ENCODE measurements around the gene PIK3C2G. TPM values are rescaled to one million over a fixed set of nuclear protein-coding genes. Genes with fewer than 3 reads are reported as not detected.
"Not testable (repeated sequence)": the region's sequence is repeated elsewhere in the genome, so short reads cannot be mapped to it uniquely, and the experiment has no call there.

PIK3C2G gene
- total and polyA plus RNA-seq, 2 of the 4 experiments (the other 2 are of a cell fraction) = not detected

DNA sequence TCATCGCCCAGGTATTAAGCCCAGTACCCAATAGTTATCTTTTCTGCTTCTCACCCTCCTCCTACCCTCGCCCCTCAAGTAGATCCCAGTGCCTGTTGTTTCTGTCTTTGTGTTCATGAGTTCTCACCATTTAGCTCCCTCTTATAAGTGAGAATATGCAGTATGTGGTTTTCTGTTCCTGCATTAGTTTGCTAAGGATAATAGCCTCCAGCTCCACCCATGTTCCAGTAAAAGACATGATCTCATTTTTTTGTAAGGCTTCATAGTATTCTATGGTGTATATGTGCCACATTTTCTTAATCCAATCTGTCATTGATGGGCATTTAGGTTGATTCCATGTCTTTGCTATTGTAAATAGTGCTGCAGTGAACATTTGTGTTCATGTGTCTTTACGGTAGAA is 281.2 kb downstream of the PIK3C2G start:
- ATAC-seq (ENCODE audit: low read depth); in situ Hi-C loops (cut with MboI; ENCODE audit: low sequenced_read_pairs); H3K4me1 ChIP-seq (ENCODE audit: control insufficient read depth, insufficient read depth, low read length); H3K36me3 ChIP-seq (ENCODE audit: control insufficient read depth, insufficient read depth, low read length); H2AFZ ChIP-seq (replicated peaks; ENCODE audit: low read length, poor library complexity); H3K18ac ChIP-seq (ENCODE audit: low read depth, low read length); H3K14ac ChIP-seq (replicated peaks; ENCODE audit: low read depth, low read length); H3K56ac ChIP-seq (ENCODE audit: extremely low read depth, insufficient read depth, low read length); H2AK5ac ChIP-seq (ENCODE audit: low read depth, low read length); DNase-seq; H3K4ac ChIP-seq (ENCODE audit: low read depth, low read length); H2BK120ac ChIP-seq (ENCODE audit: low read depth, low read length); intact Hi-C loops (cut with micrococcal nuclease); H2BK20ac ChIP-seq (ENCODE audit: low read depth, low read length); H3K27me3 ChIP-seq (ENCODE audit: control insufficient read depth, insufficient read depth, low read length); H3K27ac ChIP-seq (ENCODE audit: insufficient read depth, low read length); H3K79me1 ChIP-seq (ENCODE audit: low read depth in 1 of 2, low read length in 2 of 2); H4K20me1 ChIP-seq (ENCODE audit: insufficient read depth, low read length); BruUV-seq (replicated peaks); H3K9ac ChIP-seq (ENCODE audit: low read depth, low read length); H2BK15ac ChIP-seq (ENCODE audit: low read depth, low read length); H3K9me1 ChIP-seq (ENCODE audit: insufficient read depth, low read length); H3K4me3 ChIP-seq (ENCODE audit: insufficient read depth, low read depth, low read length); H3K4me2 ChIP-seq (ENCODE audit: low read depth, low read length); H3K9me3 ChIP-seq (ENCODE audit: control insufficient read depth, insufficient read depth, low read length); POLR2A ChIA-PET (ENCODE audit: unreplicated experiment); dilution Hi-C loops (cut with HindIII; ENCODE audit: low sequenced_read_pairs, unreplicated experiment); H2AK9ac ChIP-seq (replicated peaks; ENCODE audit: low read depth, low read length, poor library complexity); H4K8ac ChIP-seq (ENCODE audit: low read depth in 2 of 2, low read length in 2 of 2); H2BK5ac ChIP-seq (ENCODE audit: low read depth, low read length, poor library complexity, severe bottlenecking); H4K91ac ChIP-seq (ENCODE audit: insufficient read depth, low read depth, low read length); H3K23ac ChIP-seq (ENCODE audit: low read depth, low read length); H4K5ac ChIP-seq (ENCODE audit: low read depth, low read length): not testable (repeated sequence)
- CTCF ChIA-PET = interaction anchor here (1.8 kb wide), 1 partner anchor 9 kb away, joined by 7 read pairs; no protein-coding TSS in a partner anchor
- no CpG with 5 or more reads among the region's 3 CpGs for WGBS, 2 experiments (ENCODE audit: extremely low coverage in 2 of 2, insufficient read length in 1 of 2)

All from IMR-90 (cell line).